PC-9 (cell line): ENCODE results near the gene KDM4C. TPM values are rescaled to one million over a fixed set of nuclear protein-coding genes. Genes with fewer than 3 reads are reported as not detected.
A peak's percentile ranks its signal among the peaks of the same experiment; 100 is the strongest.

Experiments used
- BruUV-seq: library from RNA; stranded (reverse); fragments of 400-500 nt; replicated peaks from 2 replicates; lab custom pipeline; 2021; lab: Mats Ljungman, UMichigan
- CTCF ChIA-PET: fragments of 300-600 bp; sonication (Branson Sonifier 250); formaldehyde crosslinking; loops from one replicate; lab custom pipeline; 2022; ENCODE audit warnings: antibody characterized with exemption; lab: Charles Lee
- POLR2A ChIA-PET: fragments of 300-600 bp; sonication (Branson Sonifier 250); formaldehyde crosslinking; loops from one replicate; lab custom pipeline; 2022; ENCODE audit warnings: antibody characterized with exemption; ENCODE audit not compliant: unreplicated experiment; lab: Charles Lee
- DNase-seq, 2 experiments: peaks; one replicate each; pipeline versions ENCODE4 v3.0.0 to v3.0.0-alpha.2; 2015 to 2022; ENCODE audit warnings: mixed read lengths in 1 of 2
- H2AFZ ChIP-seq: fragments of 200-600 bp; sonication (generic); 2 replicates; pipeline ENCODE4 v1.8.1; 2017; ENCODE audit warnings: antibody characterized with exemption
- H3F3A ChIP-seq: fragments of 200-600 bp; sonication (generic); 2 replicates; pipeline ENCODE4 v1.8.1; 2017; ENCODE audit warnings: antibody characterized with exemption, mild to moderate bottlenecking, low read depth; ENCODE audit not compliant: insufficient read depth
- H3K27ac ChIP-seq: fragments of 200-600 bp; sonication (generic); 2 replicates; pipeline ENCODE4 v1.6.1; 2016; ENCODE audit warnings: mixed run types
- H3K27me3 ChIP-seq: fragments of 200-600 bp; sonication (generic); 2 replicates; pipeline ENCODE4 v1.6.1; 2016; ENCODE audit warnings: low read depth, mixed run types; ENCODE audit not compliant: insufficient read depth
- H3K36me3 ChIP-seq: fragments of 200-600 bp; sonication (generic); 2 replicates; pipeline ENCODE4 v1.6.1; 2016; ENCODE audit warnings: low read depth, mixed run types
- H3K4me1 ChIP-seq: fragments of 200-600 bp; sonication (generic); replicated peaks from 2 replicates; pipeline ENCODE4 v1.6.1; 2016; ENCODE audit warnings: mixed run types; ENCODE audit not compliant: insufficient read depth
- H3K4me2 ChIP-seq: fragments of 200-600 bp; sonication (generic); 2 replicates; pipeline ENCODE4 v1.6.1; 2017; ENCODE audit warnings: mixed run types
- H3K4me3 ChIP-seq: fragments of 200-600 bp; sonication (generic); 2 replicates; pipeline ENCODE4 v1.6.1; 2016; ENCODE audit warnings: mixed run types
- H3K79me2 ChIP-seq: fragments of 200-600 bp; sonication (generic); 2 replicates; pipeline ENCODE4 v1.6.1; 2017; ENCODE audit warnings: low read depth, mixed run types
- H3K9me2 ChIP-seq: fragments of 200-600 bp; sonication (generic); 2 replicates; pipeline ENCODE4 v1.8.1; 2017; ENCODE audit warnings: mild to moderate bottlenecking; ENCODE audit not compliant: insufficient read depth
- H3K9me3 ChIP-seq: fragments of 200-600 bp; sonication (generic); 2 replicates; pipeline ENCODE4 v1.8.1; 2016; ENCODE audit warnings: low read depth; ENCODE audit not compliant: insufficient read depth
- H4K20me1 ChIP-seq: fragments of 200-600 bp; sonication (generic); 2 replicates; pipeline ENCODE4 v1.8.1; 2017; ENCODE audit not compliant: insufficient read depth
- EZH2 ChIP-seq: fragments of 200-600 bp; sonication (generic); IDR thresholded peaks from 2 replicates; pipeline ENCODE4 v1.8.0; 2017; ENCODE audit warnings: antibody characterized with exemption, low read depth
- intact Hi-C: fragments of 100-400 bp; cut with micrococcal nuclease; formaldehyde crosslinking; loops from one replicate; pipeline ENCODE4 v1.10.0; 2022; ENCODE audit not compliant: unreplicated experiment
- total RNA-seq: library from RNA; stranded (reverse); gene quantifications from 2 replicates; pipeline ENCODE4 v1.2.3, GENCODE V29; 2021
- TF ChIP-seq, protein P1 (sequence below): fragments of 200-600 bp; sonication (generic); conservative IDR thresholded peaks from 2 replicates; pipeline ENCODE4 v1.6.1; 2017; ENCODE audit warnings: mixed run types, antibody characterized with exemption, mild to moderate bottlenecking, moderate library complexity

The KDM4C gene
- total RNA-seq, 1 experiment from 2014 or later, result 12.9 TPM

DNA sequence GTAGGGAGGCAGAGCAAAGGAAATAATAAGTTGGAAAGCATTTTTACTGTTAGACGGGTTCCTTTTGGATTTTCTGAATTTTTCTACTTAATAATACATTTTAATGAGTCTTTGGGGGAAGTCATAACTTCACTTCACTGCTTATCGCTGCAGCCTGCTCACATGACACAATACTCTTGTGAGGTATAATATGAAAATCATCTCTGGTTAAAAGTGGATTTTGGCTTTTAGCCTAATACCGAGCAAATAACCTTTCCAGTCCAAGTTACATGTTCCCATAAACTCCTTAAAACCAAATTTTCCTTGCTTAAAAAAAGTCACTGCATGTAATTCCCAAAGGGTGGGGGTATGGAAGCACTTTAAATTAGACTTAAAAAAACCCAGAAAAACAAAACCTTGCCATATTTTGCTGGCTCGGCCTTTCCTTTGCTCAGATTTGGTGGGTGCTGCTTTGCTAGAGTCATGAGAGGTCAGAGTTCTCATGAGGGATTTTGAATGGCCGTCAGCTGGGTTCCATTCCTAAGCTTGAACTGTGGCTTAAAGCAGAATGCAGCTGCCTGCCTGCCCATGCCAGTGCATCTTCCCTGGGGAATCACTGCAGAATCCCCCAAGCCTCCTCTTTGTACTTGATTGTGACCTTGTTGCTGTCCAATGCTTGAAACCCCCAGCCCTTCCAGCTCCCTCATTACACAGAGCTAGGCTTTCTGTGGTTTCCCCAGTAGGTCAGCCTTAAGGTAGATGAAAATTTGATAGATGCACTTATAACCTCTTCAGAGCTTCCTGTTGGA lies 331.8 kb downstream of the KDM4C start:
- Histone ChIP-seq H3K27ac (no peak overlapping the region), H3K79me2 (no peaks in the 10 kb centered on the region), H3K27me3 (no peaks in the 10 kb centered on the region), H3F3A (no peaks in the 10 kb centered on the region), H3K4me1 (no peaks in the 10 kb centered on the region), H2AFZ (no peak overlapping the region), H3K4me2 (no peak overlapping the region), H4K20me1 (no peaks in the 10 kb centered on the region), H3K9me3 (no peaks in the 10 kb centered on the region), H3K4me3 (no peak overlapping the region), H3K9me2 (no peaks in the 10 kb centered on the region), H3K36me3 (no peaks in the 10 kb centered on the region)
- TF ChIP-seq EZH2, result no peak
- TF ChIP-seq, protein P1, sequence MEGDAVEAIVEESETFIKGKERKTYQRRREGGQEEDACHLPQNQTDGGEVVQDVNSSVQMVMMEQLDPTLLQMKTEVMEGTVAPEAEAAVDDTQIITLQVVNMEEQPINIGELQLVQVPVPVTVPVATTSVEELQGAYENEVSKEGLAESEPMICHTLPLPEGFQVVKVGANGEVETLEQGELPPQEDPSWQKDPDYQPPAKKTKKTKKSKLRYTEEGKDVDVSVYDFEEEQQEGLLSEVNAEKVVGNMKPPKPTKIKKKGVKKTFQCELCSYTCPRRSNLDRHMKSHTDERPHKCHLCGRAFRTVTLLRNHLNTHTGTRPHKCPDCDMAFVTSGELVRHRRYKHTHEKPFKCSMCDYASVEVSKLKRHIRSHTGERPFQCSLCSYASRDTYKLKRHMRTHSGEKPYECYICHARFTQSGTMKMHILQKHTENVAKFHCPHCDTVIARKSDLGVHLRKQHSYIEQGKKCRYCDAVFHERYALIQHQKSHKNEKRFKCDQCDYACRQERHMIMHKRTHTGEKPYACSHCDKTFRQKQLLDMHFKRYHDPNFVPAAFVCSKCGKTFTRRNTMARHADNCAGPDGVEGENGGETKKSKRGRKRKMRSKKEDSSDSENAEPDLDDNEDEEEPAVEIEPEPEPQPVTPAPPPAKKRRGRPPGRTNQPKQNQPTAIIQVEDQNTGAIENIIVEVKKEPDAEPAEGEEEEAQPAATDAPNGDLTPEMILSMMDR, result no peak
- no TSS peak for BruUV-seq
- DNase-seq, result no peak
- ChIA-PET POLR2A (no interaction called here), CTCF (no interaction called here)
- intact Hi-C loops, result no loop called here

DNA sequence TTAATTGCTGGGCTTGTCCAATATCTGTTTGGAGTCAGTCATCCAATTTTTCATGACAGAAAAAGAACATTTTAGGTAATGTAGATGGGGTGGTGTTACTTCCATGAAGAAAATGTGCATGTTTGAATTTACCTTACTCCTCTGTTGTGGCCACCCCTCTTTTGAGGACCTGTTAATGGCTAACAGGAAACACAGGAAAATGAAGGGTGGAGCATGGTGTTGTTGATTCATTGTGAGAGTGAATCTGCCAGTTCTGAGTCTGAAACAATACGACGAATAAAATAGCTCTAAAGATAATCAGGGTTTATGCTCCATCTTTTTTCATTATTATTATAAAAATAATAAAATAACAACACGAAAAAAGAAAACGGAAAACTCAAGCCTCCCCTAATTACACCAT lies 335.3 kb downstream of the KDM4C start:
- no peak for DNase-seq

GRCh38 chr9:7094052-7094451 lies 336.3 kb downstream of the KDM4C start:
- H3K27ac ChIP-seq, result no peak overlapping the region
- TF ChIP-seq, protein P1, result peak; percentile 32; the same call in 1 of the 2 replicates
- TF ChIP-seq EZH2, result no peak
- POLR2A ChIA-PET, result no interaction called here
- no peaks in the 10 kb centered on the region for H3F3A ChIP-seq
- BruUV-seq, result no TSS peak
- no peaks in the 10 kb centered on the region for H3K36me3 ChIP-seq
- intact Hi-C loops, result no loop called here
- H3K27me3 ChIP-seq, result no peaks in the 10 kb centered on the region
- no peaks in the 10 kb centered on the region for H3K79me2 ChIP-seq
- no peaks in the 10 kb centered on the region for H4K20me1 ChIP-seq
- H3K9me3 ChIP-seq, result no peaks in the 10 kb centered on the region
- no peak overlapping the region for H3K4me2 ChIP-seq
- H3K9me2 ChIP-seq, result no peaks in the 10 kb centered on the region
- DNase-seq, result no peak
- H3K4me1 ChIP-seq, result no peaks in the 10 kb centered on the region
- no peak overlapping the region for H3K4me3 ChIP-seq
- no peak overlapping the region for H2AFZ ChIP-seq
- CTCF ChIA-PET, result no interaction called here

More for the DNA sequence above, 335.3 kb downstream of the KDM4C start:
- Histone ChIP-seq H4K20me1 (no peaks in the 10 kb centered on the region), H3K27me3 (no peaks in the 10 kb centered on the region), H3K36me3 (no peaks in the 10 kb centered on the region), H3F3A (no peaks in the 10 kb centered on the region), H3K27ac (no peak overlapping the region), H3K79me2 (no peaks in the 10 kb centered on the region), H2AFZ (no peak overlapping the region), H3K4me2 (no peak overlapping the region), H3K9me3 (no peaks in the 10 kb centered on the region), H3K9me2 (no peaks in the 10 kb centered on the region), H3K4me3 (no peak overlapping the region), H3K4me1 (no peaks in the 10 kb centered on the region)
- intact Hi-C loops, result no loop called here
- ChIA-PET CTCF (no interaction called here), POLR2A (interaction anchor here (0.6 kb wide), 1 partner anchor 75 kb away, joined by 3 read pairs; no protein-coding TSS in a partner anchor)
- TF ChIP-seq, protein P1, result no peak
- no peak for TF ChIP-seq EZH2
- no TSS peak for BruUV-seq
